Subcutaneous adipose tissue (tissue), 4 donors: ENCODE measurements around the gene NAGLU. TPM values are rescaled to one million over a fixed set of nuclear protein-coding genes. Genes with fewer than 3 reads are reported as not detected.

Experiments used
- CTCF ChIP-seq: fragments of 450-650 bp; IDR thresholded peaks from one replicate; pipeline ENCODE4 v1.5.1; 2016; ENCODE audit warnings: low read depth, mild to moderate bottlenecking, control low read depth, antibody characterized with exemption, moderate library complexity
- total RNA-seq, 4 donors: library from RNA; depleted of rRNA; stranded (reverse); fragments of >200 nt; gene quantifications; one replicate each; pipeline ENCODE4 v1.1.0, GENCODE V29; 2016

Gene NAGLU
- total RNA-seq, 4 donors from 2014 or later, result 43.5 to 123 (median 62.4) TPM

- no peak for TF ChIP-seq CTCF
Observed at GRCh38 chr17:42514279-42514678, 21.8 kb upstream of the NAGLU start.

GRCh38 chr17:42514867-42515266 lies 21.2 kb upstream of the NAGLU start:
- no peak for TF ChIP-seq CTCF

GRCh38 chr17:42517516-42517915 lies 18.5 kb upstream of the NAGLU start:
- TF ChIP-seq CTCF, result no peak

- no peak for TF ChIP-seq CTCF
Observed at GRCh38 chr17:42518046-42518754, 17.8 kb upstream of the NAGLU start.

- TF ChIP-seq CTCF, result no peak
Observed at GRCh38 chr17:42518755-42519545, 17.1 kb upstream of the NAGLU start.

GRCh38 chr17:42519546-42520491 lies 16.2 kb upstream of the NAGLU start:
- TF ChIP-seq CTCF, result no peak
